Peyer's patch (tissue), 4 donors: ENCODE measurements around the gene POFUT2.

Experiments
- CTCF ChIP-seq, 6 experiments: fragments of 450-650 bp in 4 of 6; fragments of 200-600 bp in 2 of 6; sonication (generic) in 1 of 6; IDR thresholded peaks; one replicate each; pipeline ENCODE4 v1.5.1; 2017 to 2019; ENCODE audit warnings: antibody characterized with exemption in 6 of 6, mild to moderate bottlenecking in 3 of 6, moderate library complexity in 1 of 6
- POLR2A ChIP-seq, 2 donors: fragments of 450-650 bp; IDR thresholded peaks; one replicate each; pipeline ENCODE4 v1.5.1; 2017; ENCODE audit warnings: antibody characterized with exemption in 2 of 2, mild to moderate bottlenecking in 2 of 2, moderate library complexity in 2 of 2

- TF ChIP-seq POLR2A (IDR thresholded peaks at IDR 0.05) (no peak), CTCF (IDR thresholded peaks at IDR 0.05) (no peak)
Observed at GRCh38 chr21:45289655-45290515, 2.2 kb upstream of the POFUT2 start.
